GM23248 (cell line): ENCODE measurements around the gene ISYNA1. TPM values are rescaled to one million over a fixed set of nuclear protein-coding genes. Genes with fewer than 3 reads are reported as not detected.
A peak's percentile ranks its signal among the peaks of the same experiment; 100 is the strongest.

ENCODE experiments used
- DNase-seq: peaks from one replicate; pipeline ENCODE4 v3.0.0-alpha.2; 2015
- H2AFZ ChIP-seq: fragments of 200-600 bp; sonication (generic); 2 replicates; pipeline ENCODE4 v1.6.1; 2016; ENCODE audit warnings: antibody characterized with exemption
- H3F3A ChIP-seq: fragments of 200-600 bp; sonication (generic); 2 replicates; pipeline ENCODE4 v1.6.1; 2016; ENCODE audit warnings: mild to moderate bottlenecking, antibody characterized with exemption, mixed run types; ENCODE audit not compliant: insufficient read depth
- H3K27ac ChIP-seq: fragments of 200-600 bp; sonication (generic); 2 replicates; pipeline ENCODE4 v1.5.1; 2016; ENCODE audit warnings: mild to moderate bottlenecking
- H3K27me3 ChIP-seq: fragments of 200-600 bp; sonication (generic); replicated peaks from 2 replicates; pipeline ENCODE4 v1.6.1; 2016; ENCODE audit warnings: mild to moderate bottlenecking; ENCODE audit not compliant: insufficient read depth
- H3K36me3 ChIP-seq: fragments of 200-600 bp; sonication (generic); 2 replicates; pipeline ENCODE4 v1.6.1; 2016; ENCODE audit warnings: low read depth, mild to moderate bottlenecking
- H3K4me1 ChIP-seq: fragments of 200-600 bp; sonication (generic); 2 replicates; pipeline ENCODE4 v1.6.1; 2016; ENCODE audit warnings: mild to moderate bottlenecking; ENCODE audit not compliant: insufficient read depth
- H3K4me2 ChIP-seq: fragments of 200-600 bp; sonication (generic); one replicate; pipeline ENCODE4 v1.6.1; 2016; ENCODE audit warnings: mild to moderate bottlenecking; ENCODE audit not compliant: unreplicated experiment
- H3K4me3 ChIP-seq: fragments of 200-600 bp; sonication (generic); 2 replicates; pipeline ENCODE4 v1.5.1; 2016; ENCODE audit warnings: mild to moderate bottlenecking
- H3K79me2 ChIP-seq: fragments of 200-600 bp; sonication (generic); 2 replicates; pipeline ENCODE4 v1.6.1; 2016; ENCODE audit warnings: mild to moderate bottlenecking; ENCODE audit not compliant: insufficient read depth
- H3K9ac ChIP-seq: fragments of 200-600 bp; sonication (generic); 2 replicates; pipeline ENCODE4 v1.6.1; 2016; ENCODE audit warnings: mild to moderate bottlenecking
- H3K9me2 ChIP-seq: fragments of 200-600 bp; sonication (generic); 2 replicates; pipeline ENCODE4 v1.6.1; 2016; ENCODE audit warnings: mixed run types, mild to moderate bottlenecking, moderate library complexity; ENCODE audit not compliant: insufficient read depth
- H3K9me3 ChIP-seq: fragments of 200-600 bp; sonication (generic); one replicate; pipeline ENCODE4 v1.6.1; 2017; ENCODE audit warnings: low read depth
- H4K20me1 ChIP-seq: fragments of 200-600 bp; sonication (generic); 2 replicates; pipeline ENCODE4 v1.6.0; 2016; ENCODE audit not compliant: insufficient read depth
- EZH2 ChIP-seq: fragments of 200-600 bp; sonication (generic); IDR thresholded peaks from 2 replicates; pipeline ENCODE4 v1.6.1; 2018; ENCODE audit warnings: antibody characterized with exemption, mild to moderate bottlenecking; ENCODE audit not compliant: insufficient read depth, poor library complexity, severe bottlenecking
- EZH2phosphoT487 ChIP-seq: fragments of 200-600 bp; sonication (generic); IDR thresholded peaks from 2 replicates; pipeline ENCODE4 v1.6.1; 2018; ENCODE audit warnings: antibody characterized with exemption, moderate library complexity, mild to moderate bottlenecking, low read depth; ENCODE audit not compliant: insufficient read depth
- WGBS, 2 experiments: methylation state at CpG; one replicate each; pipeline ENCODE4 v1.1.6; 2015 to 2017; ENCODE audit warnings: low lambda C conversion rate in 2 of 2, low coverage in 1 of 2; ENCODE audit errors: missing lambda C conversion rate in 2 of 2; 5-methylcytosine and 5-hydroxymethylcytosine counted together
- in situ Hi-C: fragments of 300-500 bp; cut with MboI; formaldehyde crosslinking; loops from 2 replicates; pipeline ENCODE4 v1.15.0; 2020
- polyA plus RNA-seq: library from polyadenylated mRNA; unstranded; fragments of >200 nt; fragmentation: Nextera tagmentation; extraction: Ambion mirVana; gene quantifications from 2 replicates; pipeline ENCODE4 v1.2.1, GENCODE V29; 2016
- total RNA-seq: library from RNA; depleted of rRNA; stranded (reverse); fragments of >200 nt; shearing (Covaris generic); gene quantifications from 2 replicates; pipeline ENCODE4 v1.2.3, GENCODE V29; 2014

The ISYNA1 gene
- total and polyA plus RNA-seq, 2 experiments from 2014 or later, result 5.5 to 17.2 TPM

- in situ Hi-C loops, result no loop called here
Observed at GRCh38 chr19:18477042-18477779, 39.3 kb upstream of the ISYNA1 start.

GRCh38 chr19:18476507-18477041, 38.6 kb upstream of the ISYNA1 start:
- Histone ChIP-seq H4K20me1 (0 out of 2 replicates have a peak, but pooled peaks cover 4% of the 10 kb centered on the region), H3K9me2 (no peaks in the 10 kb centered on the region), H3K4me3 (no peak overlapping the region), H3F3A (peaks cover 20% of the 10 kb centered on the region), H3K79me2 (peaks cover 99% of the 10 kb centered on the region), H2AFZ (no peak overlapping the region), H3K9ac (peak overlapping the region; percentile 39; the same call in 1 of the 2 replicates), H3K27ac (peak overlapping the region; percentile 87), H3K4me1 (peaks cover 39% of the 10 kb centered on the region), H3K9me3 (no peaks in the 10 kb centered on the region), H3K36me3 (no peaks in the 10 kb centered on the region), H3K4me2 (no peak overlapping the region), H3K27me3 (no peaks in the 10 kb centered on the region)
- in situ Hi-C loops, result no loop called here
- TF ChIP-seq EZH2, result no peak
- TF ChIP-seq EZH2phosphoT487, result no peak
- DNase-seq, result peak; percentile 25
- WGBS, 2 experiments, result 35% methylated on average over 14 of the region's 14 CpGs

More at GRCh38 chr19:18477042-18477779, 39.3 kb upstream of the ISYNA1 start:
- Histone ChIP-seq H3F3A (peaks cover 20% of the 10 kb centered on the region), H3K27me3 (no peaks in the 10 kb centered on the region), H3K9me2 (no peaks in the 10 kb centered on the region), H3K4me3 (no peak overlapping the region), H3K9me3 (no peaks in the 10 kb centered on the region), H3K9ac (peak overlapping the region; percentile 39; the same call in 1 of the 2 replicates), H4K20me1 (0 out of 2 replicates have a peak, but pooled peaks cover 4% of the 10 kb centered on the region), H3K4me1 (peaks cover 40% of the 10 kb centered on the region), H3K27ac (peak overlapping the region; percentile 87), H3K79me2 (peaks cover 99% of the 10 kb centered on the region), H3K4me2 (no peak overlapping the region), H3K36me3 (no peaks in the 10 kb centered on the region), H2AFZ (no peak overlapping the region)
- peak; percentile 57 for DNase-seq
- no peak for TF ChIP-seq EZH2phosphoT487
- TF ChIP-seq EZH2, result no peak
- WGBS, 2 experiments, result 53 to 55% methylated on average over 24 of the region's 24 CpGs

- H3K4me2 ChIP-seq, result no peak overlapping the region
- H3K27ac ChIP-seq, result no peak overlapping the region
- peaks cover 32% of the 10 kb centered on the region for H3K4me1 ChIP-seq
- H4K20me1 ChIP-seq, result no peaks in the 10 kb centered on the region
- DNase-seq, result no peak
- no peak overlapping the region for H3K9ac ChIP-seq
- H3K79me2 ChIP-seq, result peaks cover 99% of the 10 kb centered on the region
- no peaks in the 10 kb centered on the region for H3K9me2 ChIP-seq
- H3K9me3 ChIP-seq, result no peaks in the 10 kb centered on the region
- H3K27me3 ChIP-seq, result no peaks in the 10 kb centered on the region
- TF ChIP-seq EZH2phosphoT487 (no peak), EZH2 (no peak)
- no peak overlapping the region for H2AFZ ChIP-seq
- H3F3A ChIP-seq, result peaks cover 22% of the 10 kb centered on the region
- WGBS, 2 experiments, result 93 to 94% methylated on average over 15 to 19 of the region's 19 CpGs
- H3K36me3 ChIP-seq, result no peaks in the 10 kb centered on the region
- H3K4me3 ChIP-seq, result no peak overlapping the region
- in situ Hi-C loops, result no loop called here
Observed at GRCh38 chr19:18475762-18476331, 37.9 kb upstream of the ISYNA1 start.

- Histone ChIP-seq H3K4me1 (peaks cover 24% of the 10 kb centered on the region), H3K4me3 (no peak overlapping the region), H3K36me3 (no peaks in the 10 kb centered on the region), H3K9me2 (no peaks in the 10 kb centered on the region), H3K9ac (no peak overlapping the region), H3K4me2 (no peak overlapping the region), H4K20me1 (no peaks in the 10 kb centered on the region), H2AFZ (no peak overlapping the region), H3K27ac (no peak overlapping the region), H3F3A (peaks cover 15% of the 10 kb centered on the region), H3K79me2 (peaks cover 99% of the 10 kb centered on the region), H3K27me3 (no peaks in the 10 kb centered on the region), H3K9me3 (no peaks in the 10 kb centered on the region)
- 50 to 51% methylated on average over 5 of the region's 5 CpGs for WGBS, 2 experiments
- in situ Hi-C loops, result no loop called here
- no peak for DNase-seq
- TF ChIP-seq EZH2, result no peak
- no peak for TF ChIP-seq EZH2phosphoT487
Observed at GRCh38 chr19:18475004-18475453, 37.1 kb upstream of the ISYNA1 start.
